Measurements from ENCODE around the gene GPR171. TPM values are rescaled to one million over a fixed set of nuclear protein-coding genes. Genes with fewer than 3 reads are reported as not detected.

The GPR171 gene
- total RNA-seq, 1 experiment from 2014 or later, result not detected

DNA sequence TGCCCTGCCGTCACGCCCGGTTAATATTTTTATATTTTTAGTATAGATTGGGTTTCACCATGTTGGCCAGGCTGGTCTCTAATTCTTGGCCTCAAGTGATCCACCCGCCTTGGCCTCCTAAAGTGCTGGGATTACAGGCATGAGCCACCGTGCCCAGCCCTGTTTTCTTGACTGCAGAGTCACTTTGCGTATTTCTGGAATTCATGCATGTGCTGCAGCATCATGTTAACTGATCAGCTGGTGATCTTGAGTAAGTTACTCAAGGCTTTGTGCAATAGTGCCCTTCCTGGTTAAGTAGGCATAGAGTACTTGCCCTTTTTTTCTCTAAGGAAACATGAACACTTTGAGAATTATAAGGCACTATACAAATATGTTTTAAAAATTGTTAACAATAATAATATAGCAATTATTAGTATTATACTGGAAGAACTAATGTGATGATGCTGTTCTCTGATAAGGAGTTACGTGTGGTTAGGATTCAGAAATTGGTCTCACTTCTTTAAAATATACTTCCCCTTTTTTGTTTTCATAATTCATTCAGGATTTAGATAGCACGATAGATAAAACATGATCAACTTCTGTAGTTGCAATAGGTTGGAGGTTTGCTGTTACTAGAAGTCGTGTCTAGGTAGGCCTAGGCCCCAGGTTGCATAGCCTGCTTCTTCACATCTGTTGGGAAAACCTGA lies 33.6 kb downstream of the GPR171 start:
- Histone ChIP-seq H3K9me3 (ENCODE audit: control insufficient read depth, insufficient read depth, low read depth, low read length) (no peaks in the 10 kb centered on the region), H3K27me3 (ENCODE audit: control insufficient read depth, insufficient read depth, low read length) (no peaks in the 10 kb centered on the region; the same call in 1 of the 2 replicates), H3K4me3 (ENCODE audit: low read depth in 2 of 2, low read length in 2 of 2) (no peak overlapping the region), H3K4me1 (ENCODE audit: control insufficient read depth, insufficient read depth, low read length) (no peaks in the 10 kb centered on the region), H3K36me3 (ENCODE audit: control insufficient read depth, insufficient read depth, low read length) (no peaks in the 10 kb centered on the region), H3K27ac (ENCODE audit: low read length) (no peak overlapping the region)
- CTCF ChIA-PET, result no interaction called here
- BruUV-seq (replicated peaks), result no TSS peak
- in situ Hi-C loops (cut with HindIII; ENCODE audit: low pct_unique_long_range_greater_than_20kb, low sequenced_read_pairs), result no loop called here
- TF ChIP-seq TCF7L2 (IDR thresholded peaks at IDR 0.05; ENCODE audit: low read depth, low read length) (no peak), POLR2AphosphoS5 (IDR thresholded peaks at IDR 0.05; ENCODE audit: low read depth, low read length) (no peak), SIN3A (IDR thresholded peaks at IDR 0.05; ENCODE audit: borderline replicate concordance, insufficient read depth, low read depth, low read length) (no peak)
- TF ChIP-seq, protein P1, sequence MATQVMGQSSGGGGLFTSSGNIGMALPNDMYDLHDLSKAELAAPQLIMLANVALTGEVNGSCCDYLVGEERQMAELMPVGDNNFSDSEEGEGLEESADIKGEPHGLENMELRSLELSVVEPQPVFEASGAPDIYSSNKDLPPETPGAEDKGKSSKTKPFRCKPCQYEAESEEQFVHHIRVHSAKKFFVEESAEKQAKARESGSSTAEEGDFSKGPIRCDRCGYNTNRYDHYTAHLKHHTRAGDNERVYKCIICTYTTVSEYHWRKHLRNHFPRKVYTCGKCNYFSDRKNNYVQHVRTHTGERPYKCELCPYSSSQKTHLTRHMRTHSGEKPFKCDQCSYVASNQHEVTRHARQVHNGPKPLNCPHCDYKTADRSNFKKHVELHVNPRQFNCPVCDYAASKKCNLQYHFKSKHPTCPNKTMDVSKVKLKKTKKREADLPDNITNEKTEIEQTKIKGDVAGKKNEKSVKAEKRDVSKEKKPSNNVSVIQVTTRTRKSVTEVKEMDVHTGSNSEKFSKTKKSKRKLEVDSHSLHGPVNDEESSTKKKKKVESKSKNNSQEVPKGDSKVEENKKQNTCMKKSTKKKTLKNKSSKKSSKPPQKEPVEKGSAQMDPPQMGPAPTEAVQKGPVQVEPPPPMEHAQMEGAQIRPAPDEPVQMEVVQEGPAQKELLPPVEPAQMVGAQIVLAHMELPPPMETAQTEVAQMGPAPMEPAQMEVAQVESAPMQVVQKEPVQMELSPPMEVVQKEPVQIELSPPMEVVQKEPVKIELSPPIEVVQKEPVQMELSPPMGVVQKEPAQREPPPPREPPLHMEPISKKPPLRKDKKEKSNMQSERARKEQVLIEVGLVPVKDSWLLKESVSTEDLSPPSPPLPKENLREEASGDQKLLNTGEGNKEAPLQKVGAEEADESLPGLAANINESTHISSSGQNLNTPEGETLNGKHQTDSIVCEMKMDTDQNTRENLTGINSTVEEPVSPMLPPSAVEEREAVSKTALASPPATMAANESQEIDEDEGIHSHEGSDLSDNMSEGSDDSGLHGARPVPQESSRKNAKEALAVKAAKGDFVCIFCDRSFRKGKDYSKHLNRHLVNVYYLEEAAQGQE (IDR thresholded peaks at IDR 0.05; ENCODE audit: insufficient read depth in 1 of 2, low read depth in 2 of 2, low read length in 1 of 2), result no peak
- TF ChIP-seq, protein P2, sequence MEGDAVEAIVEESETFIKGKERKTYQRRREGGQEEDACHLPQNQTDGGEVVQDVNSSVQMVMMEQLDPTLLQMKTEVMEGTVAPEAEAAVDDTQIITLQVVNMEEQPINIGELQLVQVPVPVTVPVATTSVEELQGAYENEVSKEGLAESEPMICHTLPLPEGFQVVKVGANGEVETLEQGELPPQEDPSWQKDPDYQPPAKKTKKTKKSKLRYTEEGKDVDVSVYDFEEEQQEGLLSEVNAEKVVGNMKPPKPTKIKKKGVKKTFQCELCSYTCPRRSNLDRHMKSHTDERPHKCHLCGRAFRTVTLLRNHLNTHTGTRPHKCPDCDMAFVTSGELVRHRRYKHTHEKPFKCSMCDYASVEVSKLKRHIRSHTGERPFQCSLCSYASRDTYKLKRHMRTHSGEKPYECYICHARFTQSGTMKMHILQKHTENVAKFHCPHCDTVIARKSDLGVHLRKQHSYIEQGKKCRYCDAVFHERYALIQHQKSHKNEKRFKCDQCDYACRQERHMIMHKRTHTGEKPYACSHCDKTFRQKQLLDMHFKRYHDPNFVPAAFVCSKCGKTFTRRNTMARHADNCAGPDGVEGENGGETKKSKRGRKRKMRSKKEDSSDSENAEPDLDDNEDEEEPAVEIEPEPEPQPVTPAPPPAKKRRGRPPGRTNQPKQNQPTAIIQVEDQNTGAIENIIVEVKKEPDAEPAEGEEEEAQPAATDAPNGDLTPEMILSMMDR (IDR thresholded peaks at IDR 0.05), result no peak
- DNase-seq (ENCODE audit: low read depth, low spot score) (no peak), ATAC-seq (no peak)
- POLR2A ChIA-PET, result no interaction called here
- intact Hi-C loops (cut with micrococcal nuclease; ENCODE audit: unreplicated experiment), result no loop called here

DNA sequence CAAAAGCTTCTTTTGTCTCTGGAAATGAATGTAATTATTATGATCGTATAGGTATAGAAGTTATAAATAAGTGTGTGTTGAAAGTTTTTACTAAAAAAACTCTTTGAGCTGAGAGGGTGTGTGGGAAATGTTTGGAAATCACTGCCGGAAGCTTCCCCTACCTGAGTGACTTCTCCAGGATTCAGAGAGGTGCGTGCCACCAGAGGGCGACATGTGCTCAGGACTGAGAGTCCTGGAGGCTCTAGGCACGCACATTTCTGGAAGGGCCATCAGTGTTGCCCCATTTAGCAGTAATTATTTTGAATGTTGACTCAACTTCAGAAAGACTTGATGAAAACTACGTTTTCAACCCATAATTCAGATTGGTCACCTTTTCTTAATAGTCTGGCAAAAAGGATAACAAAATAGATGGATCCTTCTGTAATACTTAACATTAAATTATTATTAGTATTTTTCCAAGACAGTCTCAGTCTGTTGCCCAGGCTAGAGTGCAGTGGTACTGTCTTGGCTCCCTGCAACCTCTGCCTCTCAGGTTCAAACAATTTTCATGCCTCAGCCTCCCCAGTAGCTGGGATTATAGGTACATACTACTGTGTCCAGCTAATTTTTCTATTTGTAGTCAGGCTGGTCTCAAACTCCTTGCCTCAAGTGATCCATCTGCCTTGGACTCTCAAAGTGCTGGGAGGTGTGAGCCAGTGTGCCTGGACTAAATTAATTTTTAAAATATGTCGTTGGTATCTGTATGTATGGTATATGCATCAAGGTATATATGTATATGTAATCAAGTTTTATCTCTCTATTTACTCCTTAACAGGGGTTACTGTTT lies 34.5 kb downstream of the GPR171 start:
- Histone ChIP-seq H3K36me3 (ENCODE audit: control insufficient read depth, insufficient read depth, low read length) (no peaks in the 10 kb centered on the region), H3K27me3 (ENCODE audit: control insufficient read depth, insufficient read depth, low read length) (no peaks in the 10 kb centered on the region; the same call in 1 of the 2 replicates), H3K27ac (ENCODE audit: low read length) (no peak overlapping the region), H3K4me1 (ENCODE audit: control insufficient read depth, insufficient read depth, low read length) (no peaks in the 10 kb centered on the region), H3K4me3 (ENCODE audit: low read depth in 2 of 2, low read length in 2 of 2) (no peak overlapping the region), H3K9me3 (ENCODE audit: control insufficient read depth, insufficient read depth, low read depth, low read length) (no peaks in the 10 kb centered on the region)
- ChIA-PET CTCF (interaction anchor here (0.6 kb wide), 2 partner anchors 13 to 17 kb away, joined by 5 to 6 read pairs; no protein-coding TSS in a partner anchor), POLR2A (no interaction called here)
- peak; percentile 28 for DNase-seq (ENCODE audit: low read depth, low spot score)
- in situ Hi-C loops (cut with HindIII; ENCODE audit: low pct_unique_long_range_greater_than_20kb, low sequenced_read_pairs) (no loop called here), intact Hi-C loops (cut with micrococcal nuclease; ENCODE audit: unreplicated experiment) (loop anchor here (1.0 kb wide), 1 partner anchor 115 kb away; no protein-coding TSS in a partner anchor)
- BruUV-seq (replicated peaks), result no TSS peak
- no peak for TF ChIP-seq SIN3A (IDR thresholded peaks at IDR 0.05; ENCODE audit: borderline replicate concordance, insufficient read depth, low read depth, low read length)
- TF ChIP-seq, protein P1 (IDR thresholded peaks at IDR 0.05; ENCODE audit: insufficient read depth in 1 of 2, low read depth in 2 of 2, low read length in 1 of 2), result no peak
- TF ChIP-seq, protein P2 (IDR thresholded peaks at IDR 0.05), result peak; percentile 97
- TF ChIP-seq POLR2AphosphoS5 (IDR thresholded peaks at IDR 0.05; ENCODE audit: low read depth, low read length), result no peak
- no peak for TF ChIP-seq TCF7L2 (IDR thresholded peaks at IDR 0.05; ENCODE audit: low read depth, low read length)
- ATAC-seq, result peak; percentile 96
